MM.1S (cell line): ENCODE results near the gene TINAG.

ENCODE experiments used
- DNase-seq: peaks from one replicate; pipeline ENCODE4 v3.0.0-alpha.2; 2015
- H2AFZ ChIP-seq: fragments of 300-600 bp; sonication (generic); 2 replicates; pipeline ENCODE4 v1.6.0; 2016; ENCODE audit warnings: antibody characterized with exemption, low read length
- H3F3A ChIP-seq: fragments of 300-600 bp; sonication (generic); 2 replicates; pipeline ENCODE4 v1.6.1; 2016; ENCODE audit warnings: mild to moderate bottlenecking, antibody characterized with exemption, low read length, moderate library complexity, mixed read lengths; ENCODE audit not compliant: insufficient read depth
- H3K27ac ChIP-seq: fragments of 300-600 bp; sonication (generic); 2 replicates; pipeline ENCODE4 v1.5.1; 2016; ENCODE audit warnings: mild to moderate bottlenecking, low read length
- H3K27me3 ChIP-seq: fragments of 300-600 bp; sonication (generic); replicated peaks from 2 replicates; pipeline ENCODE4 v1.6.0; 2016; ENCODE audit warnings: low read length; ENCODE audit not compliant: insufficient read depth
- H3K36me3 ChIP-seq: fragments of 300-600 bp; sonication (generic); replicated peaks from 2 replicates; pipeline ENCODE4 v1.6.1; 2016; ENCODE audit warnings: mild to moderate bottlenecking, low read length, mixed read lengths; ENCODE audit not compliant: insufficient read depth
- H3K4me1 ChIP-seq: fragments of 300-600 bp; sonication (generic); 2 replicates; pipeline ENCODE4 v1.6.1; 2016; ENCODE audit warnings: low read length, mixed read lengths
- H3K4me2 ChIP-seq: fragments of 300-600 bp; sonication (generic); 2 replicates; pipeline ENCODE4 v1.6.0; 2016; ENCODE audit warnings: low read depth, low read length
- H3K4me3 ChIP-seq: fragments of 300-600 bp; sonication (generic); 2 replicates; pipeline ENCODE4 v1.5.1; 2016; ENCODE audit warnings: low read length, mixed read lengths
- H3K79me2 ChIP-seq: fragments of 300-600 bp; sonication (generic); 2 replicates; pipeline ENCODE4 v1.6.1; 2016; ENCODE audit warnings: mixed run types, low read length, mixed read lengths
- H3K9ac ChIP-seq: fragments of 300-600 bp; sonication (generic); 2 replicates; pipeline ENCODE4 v1.6.1; 2016; ENCODE audit warnings: low read length, mixed read lengths
- H3K9me2 ChIP-seq: fragments of 300-600 bp; sonication (generic); replicated peaks from 2 replicates; pipeline ENCODE4 v1.6.1; 2016; ENCODE audit warnings: mild to moderate bottlenecking, low read length, mixed read lengths; ENCODE audit not compliant: insufficient read depth
- H3K9me3 ChIP-seq: fragments of 300-600 bp; sonication (generic); replicated peaks from 2 replicates; pipeline ENCODE4 v1.6.1; 2016; ENCODE audit warnings: mild to moderate bottlenecking, low read length, mixed read lengths; ENCODE audit not compliant: insufficient read depth
- H4K20me1 ChIP-seq: fragments of 300-600 bp; sonication (generic); 2 replicates; pipeline ENCODE4 v1.6.1; 2016; ENCODE audit warnings: mild to moderate bottlenecking, low read length, moderate library complexity, mixed read lengths; ENCODE audit not compliant: insufficient read depth
- CTCF ChIP-seq: fragments of 300-600 bp; sonication (generic); IDR thresholded peaks from 2 replicates; pipeline ENCODE4 v1.5.1; 2016; ENCODE audit warnings: antibody characterized with exemption, low read length, mixed read lengths
- EZH2 ChIP-seq: fragments of 300-600 bp; sonication (generic); optimal IDR thresholded peaks from 2 replicates; pipeline ENCODE3; 2017; ENCODE audit warnings: low read depth, mild to moderate bottlenecking, antibody characterized with exemption, low read length, mixed read lengths
- EZH2phosphoT487 ChIP-seq: fragments of 300-600 bp; sonication (generic); IDR thresholded peaks from 2 replicates; pipeline ENCODE4 v1.6.1; 2018; ENCODE audit warnings: antibody characterized with exemption, low read length

The TINAG gene

GRCh38 chr6:54307439-54307910 lies 766 bp upstream of the TINAG start:
- H3K4me2 ChIP-seq = no peak overlapping the region
- no peaks in the 10 kb centered on the region for H3K9me3 ChIP-seq
- no peak overlapping the region for H2AFZ ChIP-seq
- H3K9ac ChIP-seq = no peak overlapping the region
- H3K4me3 ChIP-seq = no peak overlapping the region
- no peak for DNase-seq
- no peaks in the 10 kb centered on the region for H4K20me1 ChIP-seq
- no peaks in the 10 kb centered on the region for H3K27me3 ChIP-seq
- no peak for TF ChIP-seq CTCF
- H3K36me3 ChIP-seq = no peaks in the 10 kb centered on the region
- no peak overlapping the region for H3K27ac ChIP-seq
- H3K4me1 ChIP-seq = no peaks in the 10 kb centered on the region
- no peaks in the 10 kb centered on the region for H3F3A ChIP-seq
- no peaks in the 10 kb centered on the region for H3K79me2 ChIP-seq
- no peaks in the 10 kb centered on the region for H3K9me2 ChIP-seq

GRCh38 chr6:54308986-54309315 lies 710 bp downstream of the TINAG start:
- TF ChIP-seq EZH2 (no peak), EZH2phosphoT487 (no peak), CTCF (no peak)
- Histone ChIP-seq H3K9ac (no peak overlapping the region), H4K20me1 (no peaks in the 10 kb centered on the region), H3K4me1 (no peaks in the 10 kb centered on the region), H3K79me2 (no peaks in the 10 kb centered on the region), H2AFZ (no peak overlapping the region), H3K9me3 (no peaks in the 10 kb centered on the region), H3K27ac (no peak overlapping the region), H3K27me3 (no peaks in the 10 kb centered on the region), H3K9me2 (no peaks in the 10 kb centered on the region), H3K4me3 (no peak overlapping the region), H3K36me3 (no peaks in the 10 kb centered on the region), H3F3A (no peaks in the 10 kb centered on the region), H3K4me2 (no peak overlapping the region)
- DNase-seq = no peak

- no peaks in the 10 kb centered on the region for H3K4me1 ChIP-seq
- H3K27me3 ChIP-seq = no peaks in the 10 kb centered on the region
- H3K4me3 ChIP-seq = no peak overlapping the region
Observed at GRCh38 chr6:54310377-54311152, 2.3 kb downstream of the TINAG start.

More at GRCh38 chr6:54310377-54311152, 2.3 kb downstream of the TINAG start:
- Histone ChIP-seq H3K9me3 (no peaks in the 10 kb centered on the region), H3K9ac (no peak overlapping the region), H4K20me1 (no peaks in the 10 kb centered on the region), H3K36me3 (no peaks in the 10 kb centered on the region), H3K9me2 (no peaks in the 10 kb centered on the region), H3K27ac (no peak overlapping the region), H3K4me2 (no peak overlapping the region), H3K79me2 (no peaks in the 10 kb centered on the region), H3F3A (no peaks in the 10 kb centered on the region), H2AFZ (no peak overlapping the region)
- no peak for DNase-seq
- no peak for TF ChIP-seq CTCF
- no peak for TF ChIP-seq EZH2phosphoT487
- no peak for TF ChIP-seq EZH2
